ENCODE results near the gene KCNMA1. TPM values are rescaled to one million over a fixed set of nuclear protein-coding genes. Genes with fewer than 3 reads are reported as not detected.
A peak's percentile ranks its signal among the peaks of the same experiment; 100 is the strongest.

The KCNMA1 gene
- total RNA-seq, 1 donor from 2014 or later, result 87.6 TPM

- Mint-ChIP-seq H3K36me3 (ENCODE audit: low read depth) (no peaks in the 10 kb centered on the region), H3K4me1 (ENCODE audit: low read depth) (peaks cover 42% of the 10 kb centered on the region), H3K27ac (ENCODE audit: unreplicated experiment) (peak overlapping the region; percentile 70), H3K27me3 (ENCODE audit: low read depth) (no peaks in the 10 kb centered on the region), H3K4me3 (ENCODE audit: unreplicated experiment) (no peak overlapping the region), H3K9me3 (ENCODE audit: low read depth) (no peaks in the 10 kb centered on the region)
- DNase-seq (ENCODE audit: low spot score), result no peak
- TF ChIP-seq, protein P1, sequence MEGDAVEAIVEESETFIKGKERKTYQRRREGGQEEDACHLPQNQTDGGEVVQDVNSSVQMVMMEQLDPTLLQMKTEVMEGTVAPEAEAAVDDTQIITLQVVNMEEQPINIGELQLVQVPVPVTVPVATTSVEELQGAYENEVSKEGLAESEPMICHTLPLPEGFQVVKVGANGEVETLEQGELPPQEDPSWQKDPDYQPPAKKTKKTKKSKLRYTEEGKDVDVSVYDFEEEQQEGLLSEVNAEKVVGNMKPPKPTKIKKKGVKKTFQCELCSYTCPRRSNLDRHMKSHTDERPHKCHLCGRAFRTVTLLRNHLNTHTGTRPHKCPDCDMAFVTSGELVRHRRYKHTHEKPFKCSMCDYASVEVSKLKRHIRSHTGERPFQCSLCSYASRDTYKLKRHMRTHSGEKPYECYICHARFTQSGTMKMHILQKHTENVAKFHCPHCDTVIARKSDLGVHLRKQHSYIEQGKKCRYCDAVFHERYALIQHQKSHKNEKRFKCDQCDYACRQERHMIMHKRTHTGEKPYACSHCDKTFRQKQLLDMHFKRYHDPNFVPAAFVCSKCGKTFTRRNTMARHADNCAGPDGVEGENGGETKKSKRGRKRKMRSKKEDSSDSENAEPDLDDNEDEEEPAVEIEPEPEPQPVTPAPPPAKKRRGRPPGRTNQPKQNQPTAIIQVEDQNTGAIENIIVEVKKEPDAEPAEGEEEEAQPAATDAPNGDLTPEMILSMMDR (IDR thresholded peaks at IDR 0.05), result no peak
Measured at GRCh38 chr10:77479586-77479985, 158.0 kb downstream of the KCNMA1 start.

DNA sequence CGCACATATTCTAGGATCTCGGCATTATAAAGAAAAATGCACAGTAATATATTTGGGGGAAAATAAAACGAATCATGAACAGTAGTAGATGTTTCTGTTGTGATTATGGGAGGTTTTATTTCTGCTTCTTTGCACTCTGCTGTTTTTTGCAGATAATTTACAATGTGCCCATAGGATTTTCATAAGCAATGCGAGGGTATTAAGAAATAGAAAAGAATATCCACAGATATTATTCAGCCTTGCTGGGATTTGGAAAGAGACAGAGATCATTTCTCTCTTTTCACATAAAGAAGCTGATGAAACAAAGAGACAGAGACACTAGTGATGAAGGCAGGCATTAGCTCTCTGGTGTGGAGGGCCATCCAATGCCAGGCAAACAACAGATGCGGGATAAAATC, 158.6 kb downstream of the KCNMA1 start:
- Mint-ChIP-seq H3K36me3 (ENCODE audit: low read depth) (no peaks in the 10 kb centered on the region), H3K4me3 (ENCODE audit: unreplicated experiment) (no peak overlapping the region), H3K27ac (ENCODE audit: unreplicated experiment) (peak overlapping the region; percentile 49), H3K4me1 (ENCODE audit: low read depth) (peaks cover 42% of the 10 kb centered on the region), H3K9me3 (ENCODE audit: low read depth) (no peaks in the 10 kb centered on the region), H3K27me3 (ENCODE audit: low read depth) (no peaks in the 10 kb centered on the region)
- TF ChIP-seq, protein P1 (IDR thresholded peaks at IDR 0.05), result no peak
- no peak for DNase-seq (ENCODE audit: low spot score)

DNA sequence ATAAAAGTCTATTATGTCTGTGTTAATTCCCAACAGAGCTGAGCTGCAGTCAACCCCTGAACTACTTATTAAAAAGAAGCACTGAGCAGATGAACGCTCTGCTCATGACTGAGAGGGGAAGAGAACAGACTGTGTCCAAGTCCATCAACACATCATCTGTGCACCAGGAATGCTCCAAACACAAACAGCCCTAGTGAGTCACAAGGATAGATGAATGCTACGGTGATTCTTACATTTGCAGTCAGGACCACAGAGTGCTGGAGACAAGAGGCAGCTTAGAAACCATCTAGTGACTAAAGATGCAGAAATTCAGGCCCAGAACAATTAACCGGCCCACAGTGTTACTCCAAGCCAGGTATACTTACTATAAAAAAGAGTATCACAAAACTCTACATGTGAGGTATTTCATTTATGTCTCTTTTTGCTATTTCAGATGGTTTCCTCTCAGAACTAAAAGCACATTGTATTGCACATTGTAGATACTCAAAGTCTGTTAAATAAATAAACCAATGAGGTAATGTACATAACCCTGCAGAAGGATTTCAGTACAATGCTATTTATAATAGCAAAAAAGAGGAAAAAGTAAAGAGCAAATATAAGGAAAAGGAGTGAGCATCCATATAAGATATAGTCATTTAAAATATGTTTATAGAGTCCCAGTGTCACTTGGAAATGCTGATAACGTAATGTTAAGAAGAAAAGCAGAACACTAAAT, 159.2 kb downstream of the KCNMA1 start:
- Mint-ChIP-seq H3K27ac (ENCODE audit: unreplicated experiment) (peak overlapping the region; percentile 75), H3K36me3 (ENCODE audit: low read depth) (no peaks in the 10 kb centered on the region), H3K4me1 (ENCODE audit: low read depth) (peaks cover 42% of the 10 kb centered on the region), H3K9me3 (ENCODE audit: low read depth) (no peaks in the 10 kb centered on the region), H3K4me3 (ENCODE audit: unreplicated experiment) (no peak overlapping the region), H3K27me3 (ENCODE audit: low read depth) (no peaks in the 10 kb centered on the region)
- no peak for DNase-seq (ENCODE audit: low spot score)
- TF ChIP-seq, protein P1 (IDR thresholded peaks at IDR 0.05), result no peak

GRCh38 chr10:77475522-77475921, 162.1 kb downstream of the KCNMA1 start:
- H3K9me3 Mint-ChIP-seq (ENCODE audit: low read depth), result no peaks in the 10 kb centered on the region
- no peaks in the 10 kb centered on the region for H3K27me3 Mint-ChIP-seq (ENCODE audit: low read depth)
- H3K4me3 Mint-ChIP-seq (ENCODE audit: unreplicated experiment), result no peak overlapping the region
- DNase-seq (ENCODE audit: low spot score), result no peak
- no peak overlapping the region for H3K27ac Mint-ChIP-seq (ENCODE audit: unreplicated experiment)
- H3K4me1 Mint-ChIP-seq (ENCODE audit: low read depth), result peaks cover 40% of the 10 kb centered on the region
- TF ChIP-seq, protein P1 (IDR thresholded peaks at IDR 0.05), result no peak
- H3K36me3 Mint-ChIP-seq (ENCODE audit: low read depth), result no peaks in the 10 kb centered on the region

- TF ChIP-seq, protein P1 (IDR thresholded peaks at IDR 0.05), result no peak
- no peak overlapping the region for H3K27ac Mint-ChIP-seq (ENCODE audit: unreplicated experiment)
- no peaks in the 10 kb centered on the region for H3K9me3 Mint-ChIP-seq (ENCODE audit: low read depth)
- H3K4me3 Mint-ChIP-seq (ENCODE audit: unreplicated experiment), result no peak overlapping the region
- no peaks in the 10 kb centered on the region for H3K27me3 Mint-ChIP-seq (ENCODE audit: low read depth)
- H3K4me1 Mint-ChIP-seq (ENCODE audit: low read depth), result peaks cover 34% of the 10 kb centered on the region
- H3K36me3 Mint-ChIP-seq (ENCODE audit: low read depth), result no peaks in the 10 kb centered on the region
- DNase-seq (ENCODE audit: low spot score), result no peak
Measured at GRCh38 chr10:77474939-77475338, 162.7 kb downstream of the KCNMA1 start.

All from chondrocyte (in vitro differentiated cells).